K562 (cell line): ENCODE results near the gene SLC25A42. TPM values are rescaled to one million over a fixed set of nuclear protein-coding genes. Genes with fewer than 3 reads are reported as not detected.
A peak's percentile ranks its signal among the peaks of the same experiment; 100 is the strongest.

Source experiments
- CBX3 ChIP-seq, 2 experiments: IDR thresholded peaks; 1 replicate in 1 of 2; 2 replicates in 1 of 2; pipeline ENCODE4 v1.6.1; 2012; ENCODE audit warnings: inconsistent platforms in 2 of 2, low read length in 2 of 2, borderline replicate concordance in 1 of 2, control low read depth in 1 of 2
- CREB1 ChIP-seq, 2 experiments: sonication (generic) in 1 of 2; formaldehyde crosslinking in 1 of 2; IDR thresholded peaks; 2 replicates each; pipeline versions ENCODE4 v1.6.1 to v1.8.0; 2012 to 2022; ENCODE audit warnings: inconsistent platforms in 1 of 2, mild to moderate bottlenecking in 1 of 2, missing genetic modification reagents in 1 of 2, moderate library complexity in 1 of 2
- CREM ChIP-seq: IDR thresholded peaks from 2 replicates; pipeline ENCODE4 v1.6.1; 2014; ENCODE audit warnings: antibody characterized with exemption, low read depth
- CTBP1 ChIP-seq: fragments of 450-650 bp; IDR thresholded peaks from 2 replicates; pipeline ENCODE4 v1.6.1; 2016; ENCODE audit warnings: borderline replicate concordance
- ELF1 ChIP-seq: fragments of 200-800 bp; sonication (Bioruptor generic); IDR thresholded peaks from 2 replicates; pipeline ENCODE4 v1.6.1; 2016; ENCODE audit warnings: missing genetic modification characterization, missing compliant biosample characterization
- ELF4 ChIP-seq: fragments of 450-650 bp; formaldehyde crosslinking; IDR thresholded peaks from 2 replicates; pipeline ENCODE4 v1.4.0; 2022; ENCODE audit warnings: missing genetic modification characterization
- MAFK ChIP-seq: IDR thresholded peaks from 2 replicates; pipeline ENCODE4 v1.6.1; 2011; ENCODE audit warnings: low read length, improper control_type of control experiment
- MITF ChIP-seq: IDR thresholded peaks from 2 replicates; pipeline ENCODE4 v1.6.1; 2014; ENCODE audit warnings: antibody characterized with exemption
- SMAD3 ChIP-seq: fragments of 450-650 bp; formaldehyde crosslinking; conservative IDR thresholded peaks from 2 replicates; pipeline ENCODE4 v1.4.0; 2020; ENCODE audit warnings: mild to moderate bottlenecking
- SOX6 ChIP-seq: fragments of 450-650 bp; IDR thresholded peaks from 2 replicates; pipeline ENCODE4 v1.6.1; 2014; ENCODE audit warnings: mild to moderate bottlenecking
- TFAP4 ChIP-seq: sonication (generic); formaldehyde crosslinking; IDR thresholded peaks from 2 replicates; pipeline ENCODE4 v1.8.0; 2022; ENCODE audit warnings: missing genetic modification reagents, mild to moderate bottlenecking, moderate library complexity, borderline replicate concordance
- TRIM25 ChIP-seq: fragments of 450-650 bp; IDR thresholded peaks from 2 replicates; pipeline ENCODE4 v1.7.0; 2016; ENCODE audit warnings: borderline replicate concordance
- YY1 ChIP-seq, 3 experiments: IDR thresholded peaks; 2 replicates each; pipeline ENCODE4 v1.6.1; 2011; ENCODE audit warnings: low read length in 2 of 3, mild to moderate bottlenecking in 2 of 3, moderate library complexity in 2 of 3, borderline replicate concordance in 1 of 3, control low read depth in 1 of 3, low read depth in 1 of 3; ENCODE audit not compliant: insufficient read depth in 3 of 3, insufficient replicate concordance in 2 of 3, control insufficient read depth in 1 of 3, insufficient read length in 1 of 3; ENCODE audit errors: extremely low read depth in 1 of 3
- ZMIZ1 ChIP-seq, 2 experiments: fragments of 150-350 bp in 1 of 2; IDR thresholded peaks; 2 replicates each; pipeline ENCODE4 v1.6.1; 2012 to 2016; ENCODE audit warnings: low read depth in 2 of 2, low read length in 2 of 2, mild to moderate bottlenecking in 1 of 2, moderate library complexity in 1 of 2
- ZNF277 ChIP-seq: fragments of 250-450 bp; sonication (Bioruptor Pico); IDR thresholded peaks from 2 replicates; pipeline ENCODE4 v1.8.0; 2022; ENCODE audit warnings: inconsistent platforms, mild to moderate bottlenecking, moderate library complexity, borderline replicate concordance
- polyA plus RNA-seq, 8 experiments: library from polyadenylated mRNA; depleted of rRNA in 4 of 8; stranded (reverse) in 5 of 8; unstranded in 3 of 8; fragments of >200 nt; fragmentation: Nextera tagmentation in 2 of 8; fragmentation: Illumina TruSeq in 1 of 8; extraction: Ambion mirVana in 2 of 8; extraction: Trizol in 1 of 8; gene quantifications; 2 replicates each; pipeline versions ENCODE4 v1.2.1 to v1.2.3, GENCODE V29; 2011 to 2014; ENCODE audit warnings: inconsistent platforms in 1 of 8, missing spikeins in 1 of 8
- total RNA-seq, 7 experiments: library from RNA; depleted of rRNA in 6 of 7; stranded (reverse); fragments of >200 nt in 6 of 7; fragmentation: Illumina TruSeq in 2 of 7; extraction: Trizol in 2 of 7; gene quantifications; 2 replicates each; pipeline versions ENCODE4 v1.2.1 to v1.2.3, GENCODE V29; 2011 to 2021; ENCODE audit warnings: low replicate concordance in 1 of 7

SLC25A42 gene
- total and polyA plus RNA-seq, 9 of the 15 experiments (the other 6 are each of a cell fraction or from before 2014, with no cell fraction given): 0.59 to 32.2 (median 14.1) TPM

GRCh38 chr19:19145684-19146608 lies 82.2 kb downstream of the SLC25A42 start (continued):
- no peak for TF ChIP-seq TRIM25
- TF ChIP-seq CREB1 (IDR thresholded peaks at IDR 0.05): no peak
- peak; percentile 23; the same call in 1 of the 2 replicates for TF ChIP-seq CREB1 (CRISPR knock-in tag; IDR thresholded peaks at IDR 0.05)
- no peak for TF ChIP-seq CBX3 (IDR thresholded peaks at IDR 0.05; ENCODE audit: borderline replicate concordance in 1 of 2, low read length in 2 of 2)
- TF ChIP-seq CREM: peak; percentile 34; the same call in 1 of the 2 replicates
- TF ChIP-seq ZMIZ1 (IDR thresholded peaks at IDR 0.05; ENCODE audit: low read depth in 2 of 2, low read length in 2 of 2): no peak
- no peak for TF ChIP-seq SOX6
- peak; percentile 59; the same call in 1 of the 2 replicates for TF ChIP-seq TFAP4 (CRISPR knock-in tag)
- 0 out of 2 replicates have a peak, but pooled peaks have one; percentile 32 for TF ChIP-seq ELF4 (CRISPR knock-in tag)
- TF ChIP-seq ZNF277: no peak
- peak in 1 of 3 experiments; percentile 35 for TF ChIP-seq YY1 (IDR thresholded peaks at IDR 0.05; ENCODE audit: borderline replicate concordance in 1 of 3, control insufficient read depth in 1 of 3, extremely low read depth in 1 of 3, insufficient read depth in 3 of 3, insufficient read length in 1 of 3, insufficient replicate concordance in 2 of 3, low read depth in 1 of 3, low read length in 2 of 3)
- TF ChIP-seq MITF: no peak
- peak; percentile 89 for TF ChIP-seq ELF1 (tag)
- TF ChIP-seq MAFK: no peak
- 0 out of 2 replicates have a peak, but pooled peaks have one; percentile 14 for TF ChIP-seq CTBP1
- no peak for TF ChIP-seq SMAD3
